Muscle of leg (tissue), 11 donors: ENCODE results near the gene WDFY3. TPM values are rescaled to one million over a fixed set of nuclear protein-coding genes. Genes with fewer than 3 reads are reported as not detected.

Experiments used
- DNase-seq: peaks from one replicate; pipeline ENCODE4 v3.0.0; 2013
- H3K27ac ChIP-seq: one replicate; pipeline ENCODE4 v1.5.1; 2013; ENCODE audit warnings: mild to moderate bottlenecking, low read length, control low read depth
- H3K27me3 ChIP-seq: one replicate; pipeline ENCODE4 v1.6.1; 2013; ENCODE audit warnings: low read length; ENCODE audit not compliant: control insufficient read depth, insufficient read depth
- H3K36me3 ChIP-seq: one replicate; pipeline ENCODE4 v1.6.1; 2013; ENCODE audit warnings: low read length; ENCODE audit not compliant: control insufficient read depth, insufficient read depth
- H3K4me1 ChIP-seq: one replicate; pipeline ENCODE4 v1.6.1; 2013; ENCODE audit warnings: low read length; ENCODE audit not compliant: control insufficient read depth, insufficient read depth
- H3K4me3 ChIP-seq: one replicate; pipeline ENCODE4 v1.5.1; 2013; ENCODE audit warnings: low read length, control low read depth
- H3K9me3 ChIP-seq: replicated peaks from 2 replicates; pipeline ENCODE4 v1.6.1; 2013; ENCODE audit warnings: low read depth, low read length; ENCODE audit not compliant: control insufficient read depth
- WGBS: methylation state at CpG from one replicate; pipeline ENCODE4 v1.1.5; 2013; ENCODE audit warnings: missing lambda C conversion rate; ENCODE audit not compliant: insufficient coverage; 5-methylcytosine and 5-hydroxymethylcytosine counted together
- polyA plus RNA-seq, 8 donors: library from polyadenylated mRNA; unstranded; fragments of 120-200 nt; gene quantifications; one replicate each; pipeline versions ENCODE4 v1.2.1 to v1.2.3, GENCODE V29; 2013; ENCODE audit warnings: inconsistent platforms in 1 of 8, low replicate concordance in 1 of 8; ENCODE audit not compliant: insufficient read length in 8 of 8, insufficient read depth in 1 of 8
- total RNA-seq: library from RNA; stranded (reverse); fragments of 120-200 nt; gene quantifications from one replicate; pipeline ENCODE4 v1.2.4, GENCODE V29; 2013

The WDFY3 gene
- total and polyA plus RNA-seq, 9 donors, result 11.8 to 40.6 (median 20.3) TPM

- H3K4me1 ChIP-seq, result no peaks in the 10 kb centered on the region
- H3K9me3 ChIP-seq, result no peaks in the 10 kb centered on the region
- no peak overlapping the region for H3K4me3 ChIP-seq
- peaks cover 16% of the 10 kb centered on the region for H3K36me3 ChIP-seq
- no peak overlapping the region for H3K27ac ChIP-seq
- WGBS, result no CpG with 5 or more reads among the region's 1 CpG
- H3K27me3 ChIP-seq, result no peaks in the 10 kb centered on the region
- DNase-seq, result no peak
Observed at GRCh38 chr4:84803720-84804119, 162.8 kb downstream of the WDFY3 start.

- no peak overlapping the region for H3K4me3 ChIP-seq
- WGBS, result 100% methylated on average over 1 of the region's 2 CpGs
- H3K4me1 ChIP-seq, result no peaks in the 10 kb centered on the region
- H3K27me3 ChIP-seq, result no peaks in the 10 kb centered on the region
- DNase-seq, result no peak
- no peak overlapping the region for H3K27ac ChIP-seq
- peaks cover 13% of the 10 kb centered on the region for H3K36me3 ChIP-seq
- no peaks in the 10 kb centered on the region for H3K9me3 ChIP-seq
Observed at GRCh38 chr4:84803116-84803515, 163.4 kb downstream of the WDFY3 start.

GRCh38 chr4:84800256-84800655 is 166.2 kb downstream of the WDFY3 start:
- H3K4me3 ChIP-seq, result no peak overlapping the region
- H3K9me3 ChIP-seq, result no peaks in the 10 kb centered on the region
- H3K36me3 ChIP-seq, result peaks cover 15% of the 10 kb centered on the region
- DNase-seq, result no peak
- no peak overlapping the region for H3K27ac ChIP-seq
- no peaks in the 10 kb centered on the region for H3K27me3 ChIP-seq
- no peaks in the 10 kb centered on the region for H3K4me1 ChIP-seq

- Histone ChIP-seq H3K4me1 (no peaks in the 10 kb centered on the region), H3K27ac (no peak overlapping the region), H3K36me3 (peaks cover 17% of the 10 kb centered on the region), H3K4me3 (no peak overlapping the region), H3K27me3 (no peaks in the 10 kb centered on the region), H3K9me3 (no peaks in the 10 kb centered on the region)
- WGBS, result 40% methylated on average over 1 of the region's 3 CpGs
- no peak for DNase-seq
Observed at GRCh38 chr4:84799318-84799717, 167.2 kb downstream of the WDFY3 start.

GRCh38 chr4:84796394-84796793 is 170.1 kb downstream of the WDFY3 start:
- Histone ChIP-seq H3K4me3 (no peak overlapping the region), H3K4me1 (peaks cover 2% of the 10 kb centered on the region), H3K36me3 (peaks cover 12% of the 10 kb centered on the region), H3K27me3 (no peaks in the 10 kb centered on the region), H3K9me3 (no peaks in the 10 kb centered on the region), H3K27ac (no peak overlapping the region)
- DNase-seq, result no peak
- WGBS, result no CpG with 5 or more reads among the region's 3 CpGs

GRCh38 chr4:84792366-84793301 is 173.9 kb downstream of the WDFY3 start:
- DNase-seq, result peak; percentile 70
- H3K4me1 ChIP-seq, result peaks cover 2% of the 10 kb centered on the region
- peaks cover 11% of the 10 kb centered on the region for H3K36me3 ChIP-seq
- H3K9me3 ChIP-seq, result no peaks in the 10 kb centered on the region
- H3K4me3 ChIP-seq, result no peak overlapping the region
- H3K27ac ChIP-seq, result peak overlapping the region; percentile 74
- WGBS, result no CpG with 5 or more reads among the region's 4 CpGs
- H3K27me3 ChIP-seq, result no peaks in the 10 kb centered on the region

GRCh38 chr4:84790769-84791565 is 175.5 kb downstream of the WDFY3 start:
- WGBS, result 100% methylated on average over 1 of the region's 5 CpGs
- no peak for DNase-seq
- Histone ChIP-seq H3K27ac (no peak overlapping the region), H3K27me3 (no peaks in the 10 kb centered on the region), H3K4me1 (peaks cover 2% of the 10 kb centered on the region), H3K9me3 (no peaks in the 10 kb centered on the region), H3K36me3 (peaks cover 13% of the 10 kb centered on the region), H3K4me3 (no peak overlapping the region)

GRCh38 chr4:84786478-84786877 is 180.0 kb downstream of the WDFY3 start:
- Histone ChIP-seq H3K9me3 (no peaks in the 10 kb centered on the region), H3K4me3 (no peak overlapping the region), H3K27ac (no peak overlapping the region), H3K4me1 (no peaks in the 10 kb centered on the region), H3K36me3 (peaks cover 35% of the 10 kb centered on the region), H3K27me3 (no peaks in the 10 kb centered on the region)
- no CpG with 5 or more reads among the region's 1 CpG for WGBS
- no peak for DNase-seq

GRCh38 chr4:84782517-84782916 is 184.0 kb downstream of the WDFY3 start:
- H3K9me3 ChIP-seq, result no peaks in the 10 kb centered on the region
- peaks cover 31% of the 10 kb centered on the region for H3K36me3 ChIP-seq
- H3K4me1 ChIP-seq, result no peaks in the 10 kb centered on the region
- DNase-seq, result no peak
- no peak overlapping the region for H3K27ac ChIP-seq
- no peaks in the 10 kb centered on the region for H3K27me3 ChIP-seq
- no peak overlapping the region for H3K4me3 ChIP-seq
- WGBS, result no CpG with 5 or more reads among the region's 4 CpGs

- Histone ChIP-seq H3K4me3 (no peak overlapping the region), H3K27me3 (no peaks in the 10 kb centered on the region), H3K36me3 (peaks cover 25% of the 10 kb centered on the region), H3K4me1 (no peaks in the 10 kb centered on the region), H3K27ac (no peak overlapping the region), H3K9me3 (no peaks in the 10 kb centered on the region)
- DNase-seq, result no peak
- no CpG with 5 or more reads among the region's 3 CpGs for WGBS
Observed at GRCh38 chr4:84780719-84781118, 185.8 kb downstream of the WDFY3 start.
